Stimulated activated CD8-positive, alpha-beta memory T cell treated with anti-CD3 and anti-CD28 coated beads, Interleukin-15, amount 100 ng/mL, for 1 hour (primary cell): Measurements from ENCODE around the gene USP32.
"Not testable (repeated sequence)": the region's sequence is repeated elsewhere in the genome, so short reads cannot be mapped to it uniquely, and the experiment has no call there.

Experiments used
- DNase-seq: peaks from one replicate; pipeline ENCODE4 v3.0.0-alpha.2; 2020; ENCODE audit warnings: low read depth

USP32 gene

DNA sequence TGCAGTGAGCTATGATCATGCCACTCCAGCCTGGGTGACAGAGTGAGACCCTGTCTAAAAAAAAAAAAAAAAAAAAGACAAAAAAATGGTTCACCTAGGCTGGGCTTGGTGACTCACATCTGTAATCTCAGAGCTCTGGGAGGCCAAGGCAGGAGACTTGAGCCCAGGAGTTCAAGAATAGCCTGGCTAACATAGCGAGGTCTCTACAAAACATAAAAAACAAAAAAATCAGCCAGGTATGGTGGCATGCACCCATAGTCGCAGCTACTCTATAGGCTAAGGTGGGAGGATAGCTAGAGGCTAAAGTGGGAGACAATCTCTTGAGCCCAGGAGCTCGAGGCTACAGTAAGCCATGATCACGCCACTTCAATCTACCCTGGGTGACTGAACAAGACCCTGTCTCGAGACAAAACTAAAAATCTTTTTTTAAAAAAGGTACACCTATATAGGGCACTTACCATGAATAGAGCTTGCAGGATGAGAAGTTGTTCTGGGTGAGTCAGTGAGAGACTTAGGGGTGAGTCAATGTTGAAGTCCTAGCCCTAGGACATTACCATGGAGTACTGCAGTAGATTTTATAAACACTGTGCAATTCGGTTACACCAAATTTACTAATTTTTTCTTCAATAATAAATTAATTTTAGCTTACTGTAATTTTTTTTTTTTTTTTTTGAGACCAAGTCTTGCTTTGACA, 19.0 kb downstream of the USP32 start:
- DNase-seq: no peak

DNA sequence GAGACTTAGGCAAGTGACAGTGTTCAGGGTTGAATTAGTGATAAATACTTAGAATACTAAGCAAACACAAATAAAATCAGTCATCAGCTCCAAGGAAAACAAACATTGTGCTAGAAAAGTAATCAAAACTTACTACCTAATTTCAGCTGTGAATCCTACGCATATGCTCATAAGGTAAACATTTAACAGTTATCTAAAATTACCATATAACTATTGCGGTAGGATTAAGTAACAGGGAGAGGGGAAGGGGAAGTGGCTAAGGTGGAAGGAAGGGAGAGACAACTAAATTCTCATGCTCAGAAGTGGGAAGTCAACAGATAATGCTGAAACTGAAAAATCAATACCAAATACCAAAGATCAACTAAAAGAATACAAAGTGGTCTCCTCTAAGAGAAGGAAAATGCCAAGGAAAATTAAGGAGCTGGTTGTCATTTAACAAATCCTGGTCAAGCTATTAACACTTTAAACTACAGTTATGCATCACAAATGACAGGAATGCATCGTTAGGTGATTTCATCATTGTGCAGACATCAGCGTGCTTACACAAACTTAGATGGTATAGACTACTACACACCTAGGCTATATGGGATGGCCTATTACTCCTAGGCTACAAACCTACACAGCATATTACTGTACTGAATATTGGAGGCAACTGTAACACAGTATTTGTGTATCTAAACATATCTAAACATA, 20.0 kb downstream of the USP32 start:
- no peak for DNase-seq

DNA sequence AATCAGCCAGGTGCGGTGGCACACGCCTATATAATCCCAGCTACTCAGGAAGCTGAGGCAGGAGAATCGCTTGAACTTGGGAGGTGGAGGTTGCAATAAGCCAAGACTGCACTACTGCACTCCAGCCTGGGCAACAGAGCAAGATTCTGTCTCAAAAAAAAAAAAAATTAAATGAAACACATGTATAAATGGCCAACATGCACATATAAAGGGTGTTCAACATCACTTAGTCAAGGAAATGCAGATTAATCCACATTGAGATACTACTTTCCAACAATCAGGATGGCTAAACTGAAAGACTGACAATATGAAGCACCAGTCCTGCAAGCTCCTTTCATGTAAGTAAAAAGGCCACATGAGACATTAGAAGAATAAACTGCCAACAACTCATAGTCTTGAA, 20.5 kb downstream of the USP32 start:
- DNase-seq: no peak

DNA sequence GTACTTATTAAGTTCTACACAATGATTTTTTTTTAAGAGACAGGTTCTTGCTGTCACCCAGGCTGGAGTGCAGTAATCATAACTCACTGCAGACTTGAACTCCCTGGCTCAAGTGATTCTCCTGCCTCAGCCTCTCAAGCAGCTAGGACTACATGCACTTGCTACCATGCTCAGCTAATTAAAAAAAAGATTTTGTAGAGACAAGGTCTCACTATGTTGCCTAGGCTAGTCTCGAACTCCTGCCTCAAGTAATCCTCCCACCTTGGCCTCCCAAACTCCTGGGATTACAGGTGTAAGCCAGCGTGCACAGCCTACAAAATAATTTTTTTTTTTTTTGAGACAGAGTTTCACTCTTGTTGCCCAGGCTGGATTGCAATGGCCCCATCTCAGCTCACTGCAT, 22.2 kb downstream of the USP32 start:
- DNase-seq: no peak

DNA sequence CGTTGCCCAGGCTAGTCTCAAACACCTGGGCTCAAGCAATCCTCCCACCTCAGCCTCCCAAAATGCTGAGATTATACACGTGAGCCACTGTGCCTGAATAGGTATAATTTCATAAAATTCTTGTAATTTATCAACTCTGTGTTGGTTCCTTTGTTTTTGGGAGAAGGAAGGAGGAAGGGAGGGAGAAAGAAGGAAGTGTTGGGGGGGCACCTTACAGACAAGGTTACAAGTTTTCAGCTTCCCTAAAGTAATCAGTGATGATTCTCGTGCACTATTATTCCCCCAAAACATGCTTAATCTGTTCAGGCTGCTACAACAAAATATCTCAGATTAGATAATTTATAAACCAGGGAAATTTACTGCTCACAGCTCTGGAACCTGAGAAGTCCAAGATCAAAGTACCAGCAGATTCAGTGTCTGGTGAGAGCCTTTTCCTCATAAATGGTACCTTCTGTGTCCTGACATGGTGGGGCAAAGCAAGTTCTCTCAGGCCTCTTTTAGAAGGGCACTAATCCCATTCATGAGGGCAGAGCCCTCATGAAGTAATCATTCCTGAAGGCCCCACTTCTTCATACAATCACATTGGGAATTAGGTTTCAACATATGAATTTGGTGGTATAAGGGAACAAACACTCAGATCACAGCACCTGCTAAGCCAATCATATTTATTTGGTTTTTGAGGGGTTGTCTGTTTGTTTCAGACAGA, 28.1 kb downstream of the USP32 start:
- DNase-seq: no peak

DNA sequence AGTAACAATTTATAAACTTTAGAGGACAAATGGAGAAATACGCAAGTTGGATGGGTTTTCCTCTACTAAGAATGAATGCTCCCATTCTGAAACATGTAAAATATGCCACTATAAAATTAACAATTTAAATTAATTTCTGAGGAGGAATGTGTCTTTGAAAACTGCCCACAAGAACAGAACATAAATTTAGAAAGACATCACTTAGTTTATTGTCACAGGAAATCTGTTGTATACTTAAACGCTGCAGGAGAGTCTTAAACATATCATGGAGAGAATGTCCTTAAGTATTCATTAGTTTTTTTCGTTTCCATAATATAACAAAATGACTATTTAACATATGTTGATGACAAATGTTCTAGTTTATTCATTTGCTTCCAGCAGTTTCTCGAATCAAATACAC, 29.6 kb downstream of the USP32 start:
- no peak for DNase-seq

DNA sequence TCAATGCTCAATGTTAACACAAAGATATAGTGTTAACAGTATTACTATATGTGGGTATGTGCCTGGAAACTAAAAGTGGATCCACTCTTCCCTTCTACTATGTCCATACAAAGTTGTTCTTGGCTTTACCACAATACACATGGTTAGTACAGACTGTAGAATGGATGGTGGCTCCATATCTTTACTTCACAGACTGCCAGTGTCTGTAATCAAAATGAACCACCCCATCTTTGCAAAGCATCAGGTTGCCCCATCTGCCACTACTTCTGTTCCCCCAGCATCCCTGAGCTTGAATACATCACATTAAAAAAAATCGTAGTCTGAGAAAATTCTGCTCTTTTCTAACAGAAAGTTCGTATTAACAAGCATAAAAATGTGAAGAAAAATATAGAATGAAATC, 30.0 kb downstream of the USP32 start:
- DNase-seq: no peak

DNA sequence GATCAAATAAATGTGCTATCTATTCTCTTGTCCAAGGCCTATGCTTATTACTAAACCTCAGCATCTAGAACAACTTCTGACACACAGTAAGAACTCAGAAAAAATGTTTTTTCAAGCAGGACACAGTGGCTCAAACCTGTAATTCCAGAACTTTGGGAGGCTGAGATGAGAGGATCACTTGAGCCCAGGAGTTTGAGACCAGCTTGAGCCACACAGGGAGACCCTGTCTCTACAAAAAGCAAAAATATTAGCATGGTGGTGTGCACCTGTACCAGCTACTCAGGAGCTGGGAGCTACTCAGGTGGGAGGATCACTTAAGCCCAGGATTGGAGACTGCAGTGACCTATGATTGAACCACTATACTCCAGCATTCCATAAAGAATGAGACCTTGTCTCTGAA, 32.5 kb downstream of the USP32 start:
- no peak for DNase-seq

DNA sequence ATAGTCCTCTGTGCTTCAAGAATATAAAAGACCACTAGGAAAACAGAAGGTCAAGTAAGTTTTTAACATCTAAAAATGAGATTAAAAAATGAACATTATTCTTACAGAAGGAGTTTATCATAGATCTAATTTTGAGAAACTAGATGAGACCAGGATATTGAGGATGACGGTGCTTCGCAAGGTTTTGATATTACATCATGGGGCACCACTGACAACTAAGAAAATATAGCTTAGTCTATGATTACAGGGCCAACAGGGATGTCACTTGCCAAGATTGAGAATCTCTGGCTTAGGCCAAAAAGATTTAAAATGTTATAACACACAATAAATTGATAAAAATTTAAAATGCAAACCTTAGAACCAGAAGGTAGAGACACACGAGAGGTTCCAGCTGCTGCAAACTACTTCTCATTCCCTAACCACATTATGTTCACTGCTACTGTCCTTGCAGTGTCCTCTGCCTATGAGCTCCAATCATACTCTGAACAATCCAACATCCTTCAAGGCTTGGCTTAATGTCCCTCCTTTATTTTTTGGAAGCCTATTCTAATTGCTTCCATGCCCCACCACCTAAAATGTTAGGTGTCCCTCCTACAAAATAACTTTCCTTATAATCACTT, 33.2 kb downstream of the USP32 start:
- DNase-seq: no peak

DNA sequence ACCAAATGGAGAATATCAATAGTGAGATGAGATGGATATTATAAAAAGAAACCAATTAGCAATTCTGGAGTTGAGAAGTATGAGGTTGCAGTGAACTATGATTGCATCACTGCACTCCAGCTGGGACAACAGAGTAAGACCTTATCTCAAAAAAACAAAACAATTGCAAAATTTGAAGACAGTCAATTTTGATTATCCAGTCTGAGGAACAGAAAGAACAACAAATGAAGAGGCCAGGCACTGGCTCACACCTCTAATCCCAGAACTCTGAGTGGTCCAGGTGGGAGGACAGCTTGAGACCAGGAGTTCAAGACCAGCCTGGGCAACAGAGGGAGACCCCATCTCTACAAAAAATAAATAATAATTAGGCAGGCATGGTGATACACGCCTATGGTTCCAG, 35.0 kb downstream of the USP32 start:
- DNase-seq: no peak

DNA sequence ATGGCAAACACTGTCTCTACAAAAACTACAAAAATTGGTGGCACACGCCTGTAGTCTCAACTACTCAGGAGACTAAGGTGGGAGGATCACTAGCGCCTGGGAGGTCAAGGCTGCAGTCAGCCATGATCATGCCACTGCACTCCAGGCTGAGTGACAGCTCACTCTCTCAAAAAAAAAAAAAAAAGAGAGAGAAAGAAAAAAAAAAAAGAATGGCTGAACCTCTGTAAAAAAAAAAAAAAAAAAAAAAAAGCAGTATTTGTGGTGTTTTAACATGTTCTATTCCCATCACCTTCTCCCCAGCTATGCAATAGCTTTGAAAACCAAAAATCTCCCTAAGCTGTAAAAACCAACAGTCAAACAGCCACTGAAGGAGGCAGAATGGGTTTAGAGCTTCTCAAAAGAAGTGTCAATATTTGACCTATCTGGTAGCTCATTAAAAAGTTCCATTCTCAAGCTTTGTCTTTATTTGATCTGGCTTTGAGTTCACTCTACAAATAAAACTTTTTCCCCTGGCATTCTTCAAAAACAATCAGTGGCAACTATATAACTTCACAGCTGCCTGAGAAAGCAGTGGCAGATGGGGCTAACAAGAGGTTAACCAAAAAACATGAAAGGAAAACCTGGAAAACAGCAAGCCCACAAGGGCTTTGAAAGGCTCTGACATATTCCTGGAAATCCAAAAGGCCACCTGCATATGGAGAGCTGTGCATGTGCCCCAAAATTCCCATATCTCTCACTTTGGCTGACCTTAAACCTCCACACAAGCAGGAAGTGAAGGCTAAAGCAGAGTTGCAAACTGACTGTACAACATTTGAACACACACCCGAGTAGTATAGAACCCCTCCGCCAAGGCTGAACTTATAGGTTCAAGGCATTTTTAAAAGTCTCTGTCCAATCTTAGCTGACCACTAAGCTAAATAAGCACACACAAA, 36.0 kb downstream of the USP32 start:
- no peak for DNase-seq

DNA sequence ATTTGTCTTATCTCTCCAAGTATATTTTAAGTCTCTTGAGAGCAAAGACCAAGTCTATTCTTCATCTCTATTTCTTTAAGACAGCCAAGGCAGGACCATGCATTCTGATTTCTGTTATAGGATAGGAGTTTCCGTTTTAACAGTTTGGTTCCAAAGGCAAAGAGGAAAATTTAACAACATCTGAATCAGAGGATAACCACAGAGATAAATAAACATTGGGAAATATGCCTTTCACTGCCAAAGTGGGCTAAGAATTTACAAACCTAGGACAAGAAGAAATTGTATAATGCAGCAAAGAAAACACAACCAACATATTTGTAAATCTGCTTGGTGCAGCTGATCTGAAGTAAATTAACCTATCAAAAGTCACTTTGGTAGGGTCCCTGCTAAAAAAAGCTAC, 37.7 kb downstream of the USP32 start:
- DNase-seq: no peak

DNA sequence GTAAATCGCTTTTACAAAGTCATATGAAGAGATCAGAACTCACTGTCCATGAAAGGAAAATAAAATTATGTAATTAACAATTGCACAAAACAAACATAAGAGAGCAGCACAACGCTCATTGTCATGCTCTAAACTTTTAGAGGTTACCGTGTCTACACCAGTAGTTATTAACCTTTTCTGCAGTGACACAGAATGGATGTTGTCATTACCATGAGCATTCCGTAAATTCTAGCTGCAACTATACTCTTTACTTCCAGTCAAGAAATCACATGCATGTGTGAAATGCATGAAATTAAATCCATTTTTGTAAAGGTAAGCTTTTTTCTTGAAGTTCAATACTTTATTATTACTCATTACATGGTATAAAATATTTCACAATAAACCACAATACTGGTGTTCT, 38.2 kb downstream of the USP32 start:
- DNase-seq: no peak

DNA sequence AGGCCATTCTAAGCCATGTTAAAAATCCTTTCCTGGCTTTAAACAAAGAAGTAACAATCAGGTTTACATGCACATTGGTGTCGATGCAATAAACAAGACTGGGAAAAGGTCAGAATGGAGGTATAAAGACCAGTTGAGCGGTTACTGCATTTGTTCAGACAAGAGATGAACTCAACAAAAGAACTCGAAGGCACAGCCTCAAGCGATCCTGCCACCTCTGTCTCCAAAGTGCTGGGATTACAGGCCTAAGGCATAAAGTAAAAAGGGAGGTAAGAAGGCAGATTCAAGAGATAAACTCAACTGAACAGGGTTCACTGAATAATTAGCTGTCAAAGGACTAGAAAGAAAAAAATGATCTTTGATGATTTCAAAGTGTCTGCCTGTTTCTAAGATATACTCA, 39.4 kb downstream of the USP32 start:
- no peak for DNase-seq

DNA sequence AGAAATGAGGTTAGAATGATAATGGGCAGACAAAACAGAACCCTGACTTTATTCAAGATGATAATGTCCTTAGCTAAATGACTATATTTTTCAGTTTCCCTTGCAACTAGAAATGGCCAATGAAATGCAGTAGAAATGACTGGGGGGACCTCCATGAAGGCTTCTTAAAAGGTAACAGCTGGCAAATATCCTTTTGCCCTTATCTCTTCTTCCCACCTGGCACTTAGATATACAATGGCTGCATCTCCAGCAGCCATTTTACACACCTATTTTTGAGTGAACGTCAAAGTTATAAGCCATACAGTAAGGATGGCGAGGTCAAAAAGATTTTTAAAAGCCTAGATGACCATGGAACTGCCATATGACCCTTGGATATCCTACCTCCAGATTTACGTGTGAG, 39.9 kb downstream of the USP32 start:
- no peak for DNase-seq

DNA sequence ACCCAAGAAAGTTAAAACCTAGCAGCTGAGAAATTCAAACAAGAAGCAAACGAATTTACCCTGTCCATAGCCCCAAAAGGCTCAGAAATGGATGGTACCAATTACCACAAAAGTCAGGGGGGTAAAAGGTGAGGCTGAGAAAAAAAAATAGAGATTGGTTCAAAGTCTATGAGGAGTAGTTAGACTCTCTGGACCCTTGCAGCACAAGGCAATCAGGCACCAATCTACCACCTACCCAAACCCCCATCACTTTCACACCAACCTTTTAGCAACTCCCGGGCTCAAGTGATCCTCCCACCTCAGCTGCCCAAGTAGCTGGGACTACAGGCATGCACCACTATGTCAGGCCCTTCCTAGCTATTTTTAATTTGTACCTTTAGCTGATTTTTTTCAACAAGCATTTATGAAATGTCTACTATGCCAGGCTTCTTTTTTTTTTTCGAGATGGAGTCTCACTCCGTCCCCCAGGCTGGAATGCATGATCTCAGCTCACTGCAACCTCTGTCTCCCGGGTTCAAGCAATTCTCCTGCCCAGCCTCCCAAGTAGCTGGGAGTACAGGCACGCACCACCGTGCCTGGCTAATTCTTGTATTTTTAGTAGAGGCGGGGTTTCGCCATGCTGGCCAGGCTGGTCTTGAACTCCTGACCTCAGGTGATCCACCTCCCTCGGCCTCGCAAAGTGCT, 40.8 kb downstream of the USP32 start:
- DNase-seq: no peak

DNA sequence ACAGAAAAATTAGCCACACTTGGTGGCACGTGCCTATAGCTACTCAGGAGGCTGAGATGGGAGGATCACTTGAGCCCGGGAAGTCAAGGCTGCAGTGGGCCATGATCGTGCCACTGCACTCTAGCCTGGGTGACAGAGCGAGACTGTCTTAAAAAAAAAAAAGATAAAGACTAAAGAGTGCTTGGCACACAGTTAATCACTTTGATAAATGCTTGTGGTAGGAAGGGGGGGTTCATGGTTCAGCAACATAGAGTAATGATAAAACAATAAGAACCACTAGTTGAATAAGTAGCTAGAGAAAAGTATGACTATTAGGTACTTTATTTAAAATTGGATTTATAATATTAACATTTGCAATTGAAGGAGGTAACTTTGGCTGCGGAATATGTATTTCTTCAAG, 43.3 kb downstream of the USP32 start:
- DNase-seq: no peak

DNA sequence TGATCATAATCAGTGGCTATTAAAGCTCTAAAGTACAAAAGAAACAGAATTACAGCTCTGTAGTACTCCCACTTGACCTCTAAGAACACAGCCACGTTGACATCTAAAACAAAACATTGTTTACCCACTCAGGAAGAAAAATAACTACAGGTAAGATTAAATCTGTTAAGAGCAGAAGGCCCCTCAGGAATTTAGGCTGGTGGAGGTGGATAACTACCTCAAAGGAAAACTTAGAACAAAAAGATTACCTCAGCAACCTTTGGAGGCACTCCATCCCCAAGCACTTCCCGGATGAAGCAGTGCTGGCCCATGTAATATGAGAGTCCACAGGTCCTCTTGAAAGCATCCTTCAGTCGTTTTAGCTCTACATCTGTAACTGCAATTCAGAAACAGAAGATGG, 46.7 kb downstream of the USP32 start:
- no peak for DNase-seq

DNA sequence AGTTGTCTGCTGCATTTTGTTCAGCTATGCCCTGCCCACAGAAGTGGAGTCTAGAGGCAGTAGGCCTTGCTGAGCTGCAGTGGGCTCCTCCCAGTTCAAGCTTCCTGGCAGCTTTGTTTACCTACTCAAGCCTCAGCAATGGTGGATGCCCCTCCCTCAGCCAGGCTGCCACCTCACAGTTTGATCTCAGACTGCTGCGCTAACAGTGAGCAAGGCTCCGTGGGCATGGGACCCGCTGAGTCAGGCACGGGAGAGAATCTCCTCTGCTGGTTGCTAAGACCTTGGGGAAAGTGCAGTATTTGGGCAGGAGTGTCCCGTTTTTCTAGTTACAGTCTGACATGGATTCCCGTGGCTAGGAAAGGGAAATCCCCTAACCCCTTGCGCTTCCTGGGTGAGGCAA, 49.4 kb downstream of the USP32 start:
- DNase-seq: not testable (repeated sequence)

DNA sequence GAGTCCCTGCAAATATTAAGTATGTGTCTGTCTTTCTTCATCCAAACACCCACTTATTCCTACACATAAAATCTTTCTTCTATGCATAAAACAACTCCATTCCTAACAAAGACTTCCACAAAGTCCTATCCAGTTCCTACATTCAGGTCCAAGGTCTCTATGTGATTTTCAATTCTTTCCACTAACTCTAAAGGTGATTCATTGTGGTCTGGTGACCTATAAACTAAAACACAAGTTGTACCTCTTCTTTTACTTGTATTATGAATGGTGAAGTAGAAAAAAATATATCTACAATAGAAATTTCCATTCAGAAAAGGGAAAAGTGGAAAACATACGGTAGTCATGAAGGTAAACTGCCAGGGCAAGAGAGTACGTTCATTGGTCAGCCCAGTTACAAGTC, 56.6 kb downstream of the USP32 start:
- no peak for DNase-seq

DNA sequence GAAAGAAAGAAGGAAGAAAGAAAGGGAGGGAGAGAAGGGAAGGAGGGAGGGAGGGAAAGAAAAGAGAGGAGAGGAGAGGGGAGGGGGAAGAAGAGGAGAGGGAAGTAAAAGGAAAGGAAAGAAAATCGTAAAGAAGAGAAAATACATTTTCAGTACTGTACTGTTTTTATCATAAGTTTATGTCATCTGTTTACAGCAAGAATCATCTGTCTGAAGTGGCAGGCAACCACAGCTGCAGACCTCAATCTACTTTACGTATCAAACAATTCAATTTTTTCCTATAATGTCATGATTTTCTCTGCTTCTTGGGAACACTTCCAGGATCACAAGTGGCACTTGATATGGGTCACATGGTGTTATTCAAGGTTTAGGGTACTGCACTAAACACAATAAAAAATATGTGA, 58.3 kb downstream of the USP32 start:
- DNase-seq: no peak
